Neuron (in vitro differentiated cells): ENCODE data around the gene UGT8.
"Not testable (repeated sequence)": the region's sequence is repeated elsewhere in the genome, so short reads cannot be mapped to it uniquely, and the experiment has no call there.

Source experiments
- H2AFZ ChIP-seq: one replicate; pipeline ENCODE4 v1.6.1; 2013; ENCODE audit warnings: low read depth, mild to moderate bottlenecking, inconsistent platforms, low read length, moderate library complexity
- H3K27me3 ChIP-seq: one replicate; pipeline ENCODE4 v1.6.1; 2013; ENCODE audit warnings: low read length; ENCODE audit not compliant: insufficient read depth
- H3K36me3 ChIP-seq: one replicate; pipeline ENCODE4 v1.6.1; 2013; ENCODE audit warnings: low read length; ENCODE audit not compliant: insufficient read depth
- H3K4me1 ChIP-seq: one replicate; pipeline ENCODE4 v1.6.1; 2013; ENCODE audit warnings: low read length; ENCODE audit not compliant: insufficient read depth
- H3K4me3 ChIP-seq: 2 replicates; pipeline ENCODE4 v1.5.1; 2013; ENCODE audit warnings: mild to moderate bottlenecking, low read length, moderate library complexity
- H3K9me3 ChIP-seq: one replicate; pipeline ENCODE4 v1.6.1; 2013; ENCODE audit warnings: low read length

UGT8 gene

DNA sequence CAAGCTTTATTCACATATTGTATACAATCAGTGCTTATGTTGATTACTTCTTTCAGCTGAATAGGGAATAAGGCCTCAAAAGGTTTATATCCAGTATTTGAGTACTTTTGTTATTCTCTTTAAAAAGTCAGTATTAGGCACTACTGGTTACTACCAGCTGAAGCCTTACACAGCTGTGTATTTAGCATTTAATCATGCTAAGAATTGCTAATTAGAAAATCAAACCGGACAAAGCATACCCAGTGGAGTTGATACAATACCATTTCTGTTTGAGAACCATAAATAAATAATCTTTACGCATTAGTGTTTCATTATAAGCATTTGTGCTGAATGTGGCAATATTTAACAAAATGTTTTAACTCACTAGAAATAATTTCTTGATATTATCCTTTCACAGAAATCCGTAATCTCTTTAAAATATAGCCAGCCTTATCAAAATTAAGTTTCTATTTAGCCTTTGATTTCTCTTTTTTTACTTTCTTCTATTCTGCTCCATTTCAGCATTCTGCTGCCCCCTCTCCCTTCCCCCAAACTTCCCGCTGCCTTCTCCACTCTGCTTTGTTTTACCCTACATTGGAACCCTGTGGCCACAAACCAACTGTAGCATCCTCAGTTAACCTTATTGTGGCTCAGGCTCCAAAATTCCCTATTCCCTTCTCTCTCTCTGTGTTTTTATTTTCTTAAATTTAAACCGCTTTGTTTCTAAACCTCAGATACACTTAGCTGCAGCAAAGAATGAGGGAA is 37.8 kb downstream of the UGT8 start:
- H2AFZ ChIP-seq: no peak overlapping the region
- no peaks in the 10 kb centered on the region for H3K36me3 ChIP-seq
- H3K4me3 ChIP-seq: no peak overlapping the region
- no peaks in the 10 kb centered on the region for H3K27me3 ChIP-seq
- H3K9me3 ChIP-seq: no peaks in the 10 kb centered on the region
- H3K4me1 ChIP-seq: no peaks in the 10 kb centered on the region

DNA sequence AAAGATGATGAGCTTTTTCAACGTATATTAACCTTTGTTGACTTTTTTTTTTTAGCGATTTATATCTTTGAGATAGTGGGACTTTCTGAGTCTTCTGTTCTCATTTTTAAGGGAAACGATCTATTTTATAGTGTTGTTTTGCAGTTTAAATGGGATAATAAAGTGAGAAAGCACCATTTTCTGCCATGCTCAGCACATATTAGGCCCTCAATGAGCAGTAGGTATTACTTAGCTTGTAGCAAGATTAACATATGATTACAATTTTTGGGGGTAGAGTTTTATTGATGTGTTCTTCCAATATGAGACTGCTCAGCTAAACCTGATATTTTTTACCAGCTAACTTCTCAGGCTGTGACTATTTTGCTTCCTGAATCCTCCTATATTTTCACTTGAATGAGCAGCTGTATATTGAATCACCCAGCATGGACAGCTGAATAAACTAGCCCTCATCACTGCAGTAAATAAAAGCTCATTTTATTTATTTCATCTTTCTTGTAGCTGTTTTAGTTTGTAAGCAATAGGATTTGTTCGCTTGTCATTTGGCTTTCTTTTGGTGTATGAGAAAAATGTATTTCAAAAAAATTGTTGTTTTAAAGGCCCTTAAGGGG is 43.7 kb downstream of the UGT8 start:
- no peaks in the 10 kb centered on the region for H3K36me3 ChIP-seq
- no peaks in the 10 kb centered on the region for H3K4me1 ChIP-seq
- no peaks in the 10 kb centered on the region for H3K9me3 ChIP-seq
- H3K27me3 ChIP-seq: no peaks in the 10 kb centered on the region
- no peak overlapping the region for H3K4me3 ChIP-seq
- H2AFZ ChIP-seq: no peak overlapping the region

DNA sequence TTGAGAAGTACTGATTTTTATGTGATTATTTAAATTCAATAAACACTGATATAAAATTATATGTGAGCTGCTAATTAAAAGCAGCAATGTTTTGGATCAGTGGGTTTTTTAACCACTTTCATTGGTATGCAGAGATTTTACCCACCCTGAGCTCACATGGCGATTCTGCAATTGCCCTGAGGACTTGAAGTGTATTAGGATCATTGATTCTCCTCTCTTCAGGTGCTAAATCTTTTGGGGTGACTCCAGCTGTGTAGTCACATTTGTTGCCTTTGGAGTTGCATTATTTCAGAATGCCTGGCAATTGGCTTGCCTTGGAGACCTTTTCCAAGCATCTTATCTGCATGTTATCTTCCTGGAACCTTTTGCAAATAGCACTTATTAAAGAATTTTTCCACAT is 51.3 kb downstream of the UGT8 start:
- H3K4me3 ChIP-seq: no peak overlapping the region

DNA sequence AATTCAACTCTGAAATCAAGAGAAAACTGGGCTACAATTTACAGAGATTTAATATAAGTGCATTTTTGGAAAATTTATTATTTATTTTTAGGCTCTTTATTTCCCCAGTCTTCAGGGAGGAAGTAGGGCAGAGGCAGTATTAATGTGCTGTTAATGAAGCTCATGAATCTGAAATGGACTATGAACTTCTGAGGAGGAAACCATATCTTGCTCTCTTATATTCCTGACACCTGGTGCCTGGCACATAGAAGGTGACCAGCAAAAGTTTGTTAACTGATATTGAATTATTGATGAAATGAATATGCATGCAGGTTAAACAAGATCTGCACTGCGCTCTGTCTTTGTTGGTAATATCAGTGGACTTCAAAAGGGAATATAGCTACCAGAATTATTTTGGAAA is 55.1 kb downstream of the UGT8 start:
- no peaks in the 10 kb centered on the region for H3K4me1 ChIP-seq
- no peak overlapping the region for H3K4me3 ChIP-seq
- no peaks in the 10 kb centered on the region for H3K9me3 ChIP-seq
- H3K36me3 ChIP-seq: no peaks in the 10 kb centered on the region
- no peaks in the 10 kb centered on the region for H3K27me3 ChIP-seq
- no peak overlapping the region for H2AFZ ChIP-seq

More for the DNA sequence above, 51.3 kb downstream of the UGT8 start:
- Histone ChIP-seq H3K36me3 (no peaks in the 10 kb centered on the region), H3K27me3 (no peaks in the 10 kb centered on the region), H3K9me3 (no peaks in the 10 kb centered on the region), H2AFZ (no peak overlapping the region), H3K4me1 (no peaks in the 10 kb centered on the region)

DNA sequence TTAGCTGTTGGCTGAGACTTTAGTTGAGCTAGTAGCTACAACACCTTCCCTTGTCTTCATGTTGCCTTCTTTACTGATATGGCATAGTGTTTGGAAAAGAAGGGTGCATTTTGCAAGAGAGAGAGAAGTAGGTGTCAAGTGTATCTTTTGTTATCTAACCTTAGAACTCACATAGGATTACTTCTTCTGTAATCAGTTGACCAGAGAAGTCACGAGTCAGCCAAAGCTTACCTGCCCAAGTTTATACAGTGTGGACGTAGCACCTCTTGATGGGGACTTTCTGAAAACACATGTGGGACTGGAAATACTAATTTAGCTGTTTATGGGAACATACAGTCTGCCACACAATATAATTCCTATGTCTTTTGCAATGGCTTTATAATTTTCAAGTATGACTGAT is 56.0 kb downstream of the UGT8 start:
- Histone ChIP-seq H3K4me3 (no peak overlapping the region), H3K36me3 (no peaks in the 10 kb centered on the region), H3K4me1 (no peaks in the 10 kb centered on the region), H2AFZ (no peak overlapping the region), H3K27me3 (no peaks in the 10 kb centered on the region), H3K9me3 (no peaks in the 10 kb centered on the region)

DNA sequence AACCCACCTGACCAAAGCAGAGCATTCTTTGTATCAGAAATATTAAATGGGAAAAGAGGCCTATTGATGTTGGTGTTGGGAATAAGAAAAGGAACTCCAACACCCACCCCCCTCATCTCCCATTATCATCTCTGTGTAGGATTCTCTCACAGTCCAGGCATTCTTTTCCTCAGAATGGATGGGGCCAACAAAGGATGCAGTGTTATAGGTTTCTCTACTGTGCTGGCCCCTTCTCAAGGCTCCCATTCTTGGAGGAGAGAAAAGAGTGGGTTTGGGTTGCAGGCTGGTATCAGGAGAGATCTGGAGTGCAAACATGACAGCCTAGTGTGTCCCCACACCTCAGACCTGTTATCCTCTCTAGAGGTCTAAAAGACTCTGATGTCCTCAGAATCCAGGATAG is 59.6 kb downstream of the UGT8 start:
- no peaks in the 10 kb centered on the region for H3K4me1 ChIP-seq
- no peaks in the 10 kb centered on the region for H3K27me3 ChIP-seq
- no peak overlapping the region for H3K4me3 ChIP-seq
- no peaks in the 10 kb centered on the region for H3K9me3 ChIP-seq
- no peak overlapping the region for H2AFZ ChIP-seq
- no peaks in the 10 kb centered on the region for H3K36me3 ChIP-seq

DNA sequence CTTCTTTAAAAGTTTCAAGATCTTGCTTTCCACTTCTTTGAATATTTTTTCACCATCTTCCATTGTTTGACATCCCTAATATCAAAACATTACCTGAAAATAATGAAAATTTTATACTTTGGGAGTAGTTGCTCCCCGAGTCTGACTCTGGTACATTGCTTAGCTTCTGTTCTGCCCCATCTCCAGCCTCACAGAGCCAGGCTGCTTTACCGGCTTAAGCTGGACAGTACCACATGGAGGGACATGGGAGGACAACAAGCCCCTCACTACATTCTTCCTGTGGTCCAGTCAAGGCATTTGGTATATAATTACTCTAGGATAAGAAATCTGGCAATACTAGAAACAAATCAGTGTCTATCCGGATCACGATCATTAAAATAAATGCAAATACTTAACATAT is 60.2 kb downstream of the UGT8 start:
- Histone ChIP-seq H3K4me1 (no peaks in the 10 kb centered on the region), H3K4me3 (no peak overlapping the region), H2AFZ (no peak overlapping the region), H3K9me3 (no peaks in the 10 kb centered on the region), H3K27me3 (no peaks in the 10 kb centered on the region), H3K36me3 (no peaks in the 10 kb centered on the region)

DNA sequence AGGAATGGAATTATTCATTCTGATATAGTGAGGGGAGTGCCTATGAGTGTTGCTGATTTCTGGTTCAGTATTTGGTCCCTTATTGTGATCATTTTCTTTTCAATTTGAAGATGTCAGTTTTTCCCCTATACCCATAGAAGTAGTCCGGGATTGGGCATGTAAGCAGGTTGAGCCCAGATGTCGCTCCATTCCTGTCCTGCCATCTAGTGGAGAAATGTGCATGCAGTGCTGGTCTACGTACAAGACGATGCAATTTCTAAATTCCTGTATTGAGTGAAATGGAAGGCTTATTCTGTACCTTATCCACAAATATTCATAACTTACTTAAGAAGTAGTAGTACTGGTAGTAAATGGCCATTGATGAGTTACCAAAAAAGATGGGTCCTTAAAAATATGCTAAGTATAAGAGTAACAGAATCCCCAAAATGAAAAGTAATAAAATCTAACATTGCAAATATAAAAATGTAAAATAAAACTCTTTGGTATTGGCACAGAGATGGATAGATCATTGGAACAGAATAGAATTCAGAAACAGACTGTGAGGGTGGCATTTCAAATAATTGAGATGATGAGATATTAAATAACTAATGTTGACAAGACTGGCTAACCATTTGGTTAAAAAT is 60.9 kb downstream of the UGT8 start:
- Histone ChIP-seq H3K36me3 (no peaks in the 10 kb centered on the region), H3K9me3 (no peaks in the 10 kb centered on the region), H3K27me3 (no peaks in the 10 kb centered on the region), H3K4me3 (no peak overlapping the region), H3K4me1 (no peaks in the 10 kb centered on the region), H2AFZ (no peak overlapping the region)

DNA sequence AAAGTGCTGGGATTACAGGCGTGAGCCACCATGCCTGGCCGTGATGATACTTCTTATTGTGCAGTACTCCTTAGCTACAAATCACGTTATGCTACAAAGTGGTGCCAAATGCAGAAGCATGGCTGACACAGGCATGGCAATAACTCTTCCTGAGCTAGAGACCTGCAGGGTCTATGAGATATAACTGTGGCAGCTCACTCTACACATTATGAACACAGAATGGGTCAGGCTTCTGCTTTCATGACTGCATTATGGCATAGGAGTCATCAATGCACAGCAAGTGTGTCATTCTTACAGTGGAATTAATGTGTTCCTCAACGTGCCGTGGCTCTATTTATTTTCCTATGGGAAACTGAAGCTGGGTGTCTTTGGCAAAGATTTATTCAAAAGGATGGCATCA is 64.5 kb downstream of the UGT8 start:
- Histone ChIP-seq H3K36me3 (no peaks in the 10 kb centered on the region), H2AFZ (no peak overlapping the region), H3K4me1 (no peaks in the 10 kb centered on the region), H3K27me3 (no peaks in the 10 kb centered on the region), H3K9me3 (no peaks in the 10 kb centered on the region), H3K4me3 (no peak overlapping the region)

DNA sequence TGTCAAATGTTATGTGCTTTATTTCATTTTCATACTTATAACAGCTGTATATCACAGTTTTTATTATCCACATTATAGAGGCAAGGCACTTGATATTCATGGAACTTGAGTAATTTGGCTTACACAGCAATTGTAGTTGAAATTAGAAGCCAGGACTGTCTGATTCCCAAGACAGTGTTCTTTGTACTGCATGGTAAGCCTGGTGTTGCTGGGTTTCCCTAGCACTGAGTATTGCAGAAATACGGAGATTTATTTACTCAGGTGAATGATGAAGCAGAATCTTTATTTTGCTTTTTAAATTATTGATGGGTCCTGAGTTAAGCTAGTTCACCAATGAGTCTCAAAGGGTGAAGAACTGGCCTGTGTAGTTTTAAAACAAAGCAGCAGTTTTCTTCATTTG is 70.0 kb downstream of the UGT8 start:
- H2AFZ ChIP-seq: no peak overlapping the region
- H3K36me3 ChIP-seq: no peaks in the 10 kb centered on the region
- H3K4me1 ChIP-seq: no peaks in the 10 kb centered on the region
- no peaks in the 10 kb centered on the region for H3K9me3 ChIP-seq
- no peak overlapping the region for H3K4me3 ChIP-seq
- no peaks in the 10 kb centered on the region for H3K27me3 ChIP-seq

DNA sequence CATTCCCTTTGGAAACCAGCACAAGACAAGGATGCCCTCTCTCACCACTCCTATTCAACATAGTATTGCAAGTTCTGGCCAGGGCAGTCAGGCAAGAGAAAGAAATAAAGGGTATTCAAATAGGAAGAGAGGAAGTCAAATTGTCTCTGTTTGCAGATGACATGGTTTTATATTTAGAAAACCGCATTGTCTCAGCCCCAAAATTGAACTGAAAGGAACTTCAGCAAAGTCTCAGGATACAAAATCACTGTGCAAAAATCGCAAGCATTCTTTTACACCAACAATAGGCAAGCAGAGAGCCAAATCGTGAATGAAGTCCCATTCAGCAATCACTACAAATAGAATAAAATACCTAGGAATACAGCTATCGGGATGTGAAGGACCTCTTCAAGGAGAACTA is 72.1 kb downstream of the UGT8 start:
- H3K36me3 ChIP-seq, H3K9me3 ChIP-seq, H3K4me3 ChIP-seq, H3K4me1 ChIP-seq, H3K27me3 ChIP-seq, H2AFZ ChIP-seq: not testable (repeated sequence)

DNA sequence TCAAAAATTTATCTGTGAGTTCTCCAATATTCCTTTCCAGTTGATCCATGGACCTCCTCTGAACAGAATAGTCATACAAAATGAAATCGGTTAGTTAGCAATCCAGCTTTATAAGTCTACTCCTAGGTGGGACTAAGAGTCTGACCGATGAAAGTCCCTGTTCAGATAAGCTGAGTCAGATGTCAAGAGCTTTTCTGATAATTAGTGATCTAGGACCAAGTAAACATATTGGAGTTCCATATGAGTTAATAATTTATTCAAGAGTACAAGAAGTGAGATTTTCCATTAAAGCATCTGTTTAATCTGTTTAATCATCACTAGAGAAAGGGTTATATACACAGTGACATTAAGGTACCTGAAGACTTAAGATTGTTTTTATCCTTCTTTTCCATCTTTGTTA is 74.7 kb downstream of the UGT8 start:
- Histone ChIP-seq H3K9me3 (no peaks in the 10 kb centered on the region), H3K27me3 (no peaks in the 10 kb centered on the region), H2AFZ (no peak overlapping the region), H3K4me1 (no peaks in the 10 kb centered on the region), H3K4me3 (no peak overlapping the region), H3K36me3 (no peaks in the 10 kb centered on the region)

DNA sequence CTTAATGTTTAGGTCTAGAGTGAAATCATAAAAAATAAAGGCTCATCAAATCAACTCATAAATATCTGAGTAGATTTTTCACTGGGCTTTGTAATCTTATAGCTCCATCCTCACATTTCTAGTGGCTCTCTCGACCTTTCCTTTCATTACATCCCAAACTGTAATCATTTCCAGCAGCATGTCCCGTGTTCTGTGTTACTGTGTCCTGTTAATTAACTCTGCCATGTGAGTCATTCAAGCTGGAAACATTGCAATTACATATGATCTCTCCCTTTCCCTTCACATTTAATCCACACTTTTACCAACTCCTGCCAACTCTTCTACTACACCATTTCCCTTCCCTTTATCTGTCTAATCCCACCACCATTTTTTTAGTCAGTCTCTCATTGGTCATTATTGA is 75.5 kb downstream of the UGT8 start:
- no peak overlapping the region for H2AFZ ChIP-seq
- no peaks in the 10 kb centered on the region for H3K9me3 ChIP-seq
- no peaks in the 10 kb centered on the region for H3K27me3 ChIP-seq
- H3K4me3 ChIP-seq: no peak overlapping the region
- no peaks in the 10 kb centered on the region for H3K4me1 ChIP-seq
- no peaks in the 10 kb centered on the region for H3K36me3 ChIP-seq
